DND-41 (cell line): ENCODE measurements around the gene TBC1D9.

Experiments used
- ATAC-seq: fragments of 200-7000 bp; cut with Tn5 transposase; 3 replicates; pipeline ENCODE4 v1.9.1; 2021; ENCODE audit warnings: low read depth; ENCODE audit not compliant: insufficient read depth
- DNase-seq: peaks from one replicate; pipeline ENCODE4 v3.0.0-alpha.2; 2020
- H2AFZ ChIP-seq: 2 replicates; pipeline ENCODE4 v1.6.0; 2012; ENCODE audit warnings: low read depth, low read length
- H3K27ac ChIP-seq: 2 replicates; pipeline ENCODE4 v1.5.1; 2012; ENCODE audit warnings: low read length, inconsistent platforms
- H3K27me3 ChIP-seq: fragments of 200-600 bp; sonication (generic); 2 replicates; pipeline ENCODE4 v1.6.0; 2012; ENCODE audit warnings: low read length, mild to moderate bottlenecking, inconsistent platforms; ENCODE audit not compliant: insufficient read depth, poor library complexity
- H3K36me3 ChIP-seq: 2 replicates; pipeline ENCODE4 v1.5.1; 2012; ENCODE audit warnings: low read length, inconsistent platforms; ENCODE audit not compliant: insufficient read depth
- H3K4me1 ChIP-seq: 2 replicates; pipeline ENCODE4 v1.5.1; 2012; ENCODE audit warnings: mild to moderate bottlenecking, low read length; ENCODE audit not compliant: insufficient read depth
- H3K4me2 ChIP-seq: 2 replicates; pipeline ENCODE4 v1.6.0; 2012; ENCODE audit warnings: mild to moderate bottlenecking, moderate library complexity, low read length, inconsistent platforms; ENCODE audit not compliant: insufficient read depth
- H3K4me3 ChIP-seq, 2 experiments: fragments of 200-600 bp in 1 of 2; shearing (Covaris generic) in 1 of 2; 2 replicates each; pipeline ENCODE4 v1.5.1; 2012 to 2016; ENCODE audit warnings: inconsistent platforms in 2 of 2, low read length in 2 of 2, mild to moderate bottlenecking in 2 of 2, low read depth in 1 of 2, moderate library complexity in 1 of 2
- H3K79me2 ChIP-seq: 2 replicates; pipeline ENCODE4 v1.6.0; 2012; ENCODE audit warnings: low read length, inconsistent platforms; ENCODE audit not compliant: insufficient read depth
- H3K9ac ChIP-seq: 2 replicates; pipeline ENCODE4 v1.6.0; 2012; ENCODE audit warnings: low read depth, mild to moderate bottlenecking, inconsistent platforms, low read length, moderate library complexity
- H3K9me3 ChIP-seq: 2 replicates; pipeline ENCODE4 v1.5.1; 2012; ENCODE audit warnings: low read length, moderate library complexity, mild to moderate bottlenecking, inconsistent platforms; ENCODE audit not compliant: insufficient read depth, severe bottlenecking
- H4K20me1 ChIP-seq: 2 replicates; pipeline ENCODE4 v1.6.0; 2012; ENCODE audit warnings: low read length; ENCODE audit not compliant: insufficient read depth
- CTCF ChIP-seq: IDR thresholded peaks from 2 replicates; pipeline ENCODE4 v1.5.1; 2012; ENCODE audit warnings: borderline replicate concordance, low read length, moderate library complexity, mild to moderate bottlenecking; ENCODE audit not compliant: poor library complexity, severe bottlenecking; ENCODE audit errors: extremely low read depth
- EZH2 ChIP-seq: IDR thresholded peaks from 3 replicates; pipeline ENCODE4 v1.6.1; 2012; ENCODE audit warnings: borderline replicate concordance, low read depth, mild to moderate bottlenecking, moderate library complexity, low read length, inconsistent platforms; ENCODE audit not compliant: severe bottlenecking

The TBC1D9 gene

GRCh38 chr4:140688711-140689598, 67.2 kb downstream of the TBC1D9 start:
- no peak overlapping the region for H3K4me2 ChIP-seq
- H3K9ac ChIP-seq = no peak overlapping the region
- H3K4me1 ChIP-seq = no peaks in the 10 kb centered on the region
- peaks cover 10% of the 10 kb centered on the region for H3K27me3 ChIP-seq
- DNase-seq (no peak), ATAC-seq (no peak)
- H3K9me3 ChIP-seq = no peaks in the 10 kb centered on the region
- no peak overlapping the region for H2AFZ ChIP-seq
- H3K4me3 ChIP-seq = no peak overlapping the region
- H3K36me3 ChIP-seq = no peaks in the 10 kb centered on the region
- H4K20me1 ChIP-seq = no peaks in the 10 kb centered on the region
- no peaks in the 10 kb centered on the region for H3K79me2 ChIP-seq
- TF ChIP-seq EZH2 = no peak
- TF ChIP-seq CTCF = no peak
- H3K27ac ChIP-seq = no peak overlapping the region

- Histone ChIP-seq H4K20me1 (no peaks in the 10 kb centered on the region), H3K4me1 (no peaks in the 10 kb centered on the region), H3K27me3 (peaks cover 6% of the 10 kb centered on the region), H3K4me3 (no peak overlapping the region), H3K4me2 (no peak overlapping the region), H3K9ac (no peak overlapping the region), H3K36me3 (no peaks in the 10 kb centered on the region), H3K27ac (no peak overlapping the region), H3K9me3 (no peaks in the 10 kb centered on the region), H2AFZ (no peak overlapping the region), H3K79me2 (no peaks in the 10 kb centered on the region)
- no peak for DNase-seq
- ATAC-seq = no peak
- TF ChIP-seq CTCF = no peak
- no peak for TF ChIP-seq EZH2
These were observed 69.4 kb downstream of the TBC1D9 start for GRCh38 chr4:140686796-140687195.

GRCh38 chr4:140684314-140684713, 71.9 kb downstream of the TBC1D9 start:
- H3K27me3 ChIP-seq = peaks cover 6% of the 10 kb centered on the region
- no peak for ATAC-seq
- no peaks in the 10 kb centered on the region for H3K4me1 ChIP-seq
- TF ChIP-seq CTCF (no peak), EZH2 (no peak)
- no peak overlapping the region for H3K9ac ChIP-seq
- DNase-seq = no peak
- H3K9me3 ChIP-seq = no peaks in the 10 kb centered on the region
- no peaks in the 10 kb centered on the region for H3K79me2 ChIP-seq
- no peak overlapping the region for H3K27ac ChIP-seq
- H3K36me3 ChIP-seq = no peaks in the 10 kb centered on the region
- no peaks in the 10 kb centered on the region for H4K20me1 ChIP-seq
- no peak overlapping the region for H3K4me3 ChIP-seq
- H2AFZ ChIP-seq = no peak overlapping the region
- H3K4me2 ChIP-seq = no peak overlapping the region

GRCh38 chr4:140681201-140681600, 75.0 kb downstream of the TBC1D9 start:
- Histone ChIP-seq H3K79me2 (no peaks in the 10 kb centered on the region), H2AFZ (no peak overlapping the region), H3K27me3 (peaks cover 4% of the 10 kb centered on the region), H3K4me1 (no peaks in the 10 kb centered on the region), H3K27ac (no peak overlapping the region), H3K4me2 (no peak overlapping the region), H3K4me3 (no peak overlapping the region), H4K20me1 (no peaks in the 10 kb centered on the region), H3K9me3 (no peaks in the 10 kb centered on the region), H3K36me3 (no peaks in the 10 kb centered on the region), H3K9ac (no peak overlapping the region)
- no peak for TF ChIP-seq EZH2
- TF ChIP-seq CTCF = no peak
- DNase-seq (no peak), ATAC-seq (no peak)
